HepG2 (cell line): Measurements from ENCODE around the gene CD320. TPM values are rescaled to one million over a fixed set of nuclear protein-coding genes. Genes with fewer than 3 reads are reported as not detected.

Source experiments
- AKAP8 ChIP-seq: sonication (generic); formaldehyde crosslinking; IDR thresholded peaks from 2 replicates; pipeline ENCODE4 v1.5.1; 2020; ENCODE audit warnings: mild to moderate bottlenecking, missing genetic modification reagents
- FLYWCH1 ChIP-seq: sonication (generic); formaldehyde crosslinking; IDR thresholded peaks from 2 replicates; pipeline ENCODE4 v1.8.1; 2023; ENCODE audit warnings: mild to moderate bottlenecking, missing genetic modification reagents
- PHF21A ChIP-seq: sonication (generic); formaldehyde crosslinking; IDR thresholded peaks from 2 replicates; pipeline ENCODE4 v1.5.0; 2020; ENCODE audit warnings: mild to moderate bottlenecking, missing genetic modification reagents
- PLRG1 ChIP-seq: fragments of 450-650 bp; conservative IDR thresholded peaks from 2 replicates; pipeline ENCODE4 v1.6.1; 2016
- RFXAP ChIP-seq: sonication (generic); formaldehyde crosslinking; IDR thresholded peaks from 2 replicates; pipeline ENCODE4 v1.4.0; 2020; ENCODE audit warnings: missing genetic modification reagents, borderline replicate concordance
- SIX1 ChIP-seq: sonication (generic); formaldehyde crosslinking; IDR thresholded peaks from 2 replicates; pipeline ENCODE4 v1.4.0; 2020; ENCODE audit warnings: missing genetic modification reagents, borderline replicate concordance
- SNRNP70 ChIP-seq: fragments of 200-400 bp; formaldehyde crosslinking; IDR thresholded peaks from 2 replicates; pipeline ENCODE4 v1.6.1; 2017; ENCODE audit warnings: mild to moderate bottlenecking, low read depth, low read length, moderate library complexity
- THAP9 ChIP-seq: sonication (generic); formaldehyde crosslinking; IDR thresholded peaks from 2 replicates; pipeline ENCODE4; 2020; ENCODE audit warnings: missing genetic modification reagents, mild to moderate bottlenecking, borderline replicate concordance
- ZBED4 ChIP-seq: sonication (generic); formaldehyde crosslinking; IDR thresholded peaks from 2 replicates; pipeline ENCODE4 v1.4.0; 2020; ENCODE audit warnings: missing genetic modification reagents, borderline replicate concordance
- ZFP36 ChIP-seq: fragments of 150-350 bp; IDR thresholded peaks from 2 replicates; pipeline ENCODE4 v1.6.1; 2018; ENCODE audit warnings: borderline replicate concordance, low read length, low read depth; ENCODE audit not compliant: partially characterized antibody
- ZFY ChIP-seq: sonication (generic); formaldehyde crosslinking; IDR thresholded peaks from 2 replicates; pipeline ENCODE4 v1.4.0; 2020; ENCODE audit warnings: missing genetic modification reagents
- ZNF12 ChIP-seq: sonication (generic); formaldehyde crosslinking; IDR thresholded peaks from 2 replicates; pipeline ENCODE4 v1.5.0; 2020; ENCODE audit warnings: missing genetic modification reagents
- ZNF207 ChIP-seq: fragments of 450-650 bp; IDR thresholded peaks from 2 replicates; pipeline ENCODE4 v1.6.1; 2016; ENCODE audit warnings: antibody characterized with exemption, borderline replicate concordance
- ZNF251 ChIP-seq: sonication (generic); formaldehyde crosslinking; IDR thresholded peaks from 2 replicates; pipeline ENCODE4 v1.9.0; 2021; ENCODE audit warnings: mild to moderate bottlenecking, missing genetic modification reagents
- ZNF281 ChIP-seq: sonication (generic); formaldehyde crosslinking; IDR thresholded peaks from 2 replicates; pipeline ENCODE4 v1.4.0; 2020; ENCODE audit warnings: missing genetic modification reagents, borderline replicate concordance
- ZNF557 ChIP-seq: sonication (generic); formaldehyde crosslinking; IDR thresholded peaks from 2 replicates; pipeline ENCODE4 v1.4.0; 2020; ENCODE audit warnings: missing genetic modification reagents
- ZNF564 ChIP-seq: sonication (generic); formaldehyde crosslinking; IDR thresholded peaks from 2 replicates; pipeline ENCODE4 v1.8.1; 2023; ENCODE audit warnings: mild to moderate bottlenecking, missing genetic modification reagents
- ZNF674 ChIP-seq: sonication (generic); formaldehyde crosslinking; IDR thresholded peaks from 2 replicates; pipeline ENCODE4 v1.5.0; 2020; ENCODE audit warnings: low read depth, mild to moderate bottlenecking, missing genetic modification reagents
- ZNF749 ChIP-seq: sonication (generic); formaldehyde crosslinking; IDR thresholded peaks from 2 replicates; pipeline ENCODE4 v1.8.0; 2022; ENCODE audit warnings: mild to moderate bottlenecking, missing genetic modification reagents, moderate library complexity, borderline replicate concordance
- ZSCAN9 ChIP-seq: IDR thresholded peaks from 2 replicates; pipeline ENCODE4 v1.6.1; 2016; ENCODE audit warnings: borderline replicate concordance
- polyA plus RNA-seq, 8 experiments: library from polyadenylated mRNA; depleted of rRNA in 3 of 8; stranded (reverse) in 7 of 8; unstranded in 1 of 8; fragments of >200 nt; fragmentation: Illumina TruSeq in 4 of 8; extraction: Trizol in 4 of 8; gene quantifications; 2 replicates each; pipeline versions ENCODE4 v1.2.1 to v1.2.3, GENCODE V29; 2011 to 2016; ENCODE audit warnings: low read depth in 4 of 8, missing spikeins in 1 of 8, mixed read lengths in 1 of 8; ENCODE audit not compliant: insufficient read depth in 1 of 8
- total RNA-seq, 5 experiments: library from RNA; depleted of rRNA; stranded (reverse); fragments of >200 nt; fragmentation: Illumina TruSeq; extraction: Trizol; gene quantifications; 2 replicates each; pipeline ENCODE4 v1.2.3, GENCODE V29; 2016; ENCODE audit warnings: low read depth in 1 of 5

The CD320 gene
- total and polyA plus RNA-seq, 2 of the 13 experiments (the other 11 are each of a cell fraction or from before 2014, with no cell fraction given) = 83.1 to 99.9 TPM

GRCh38 chr19:8355631-8356402 lies 47.7 kb upstream of the CD320 start (continued):
- TF ChIP-seq ZBED4 (CRISPR knock-in tag) (no peak; the same call in 1 of the 2 replicates), ZNF251 (CRISPR knock-in tag) (no peak), AKAP8 (no peak), ZNF557 (CRISPR knock-in tag) (no peak), ZNF674 (CRISPR knock-in tag) (no peak), ZFP36 (no peak), ZFY (CRISPR knock-in tag) (no peak), RFXAP (no peak), ZNF281 (CRISPR knock-in tag) (no peak), ZNF749 (CRISPR knock-in tag) (no peak), PLRG1 (no peak), ZNF207 (no peak), SIX1 (CRISPR knock-in tag) (no peak), ZSCAN9 (CRISPR knock-in tag) (no peak), FLYWCH1 (CRISPR knock-in tag) (no peak), ZNF12 (no peak), PHF21A (CRISPR knock-in tag) (peak; percentile 50; the same call in 1 of the 2 replicates), SNRNP70 (no peak), THAP9 (CRISPR knock-in tag) (no peak), ZNF564 (CRISPR knock-in tag) (no peak)
